ENCODE results near the gene ERN1.

DNA sequence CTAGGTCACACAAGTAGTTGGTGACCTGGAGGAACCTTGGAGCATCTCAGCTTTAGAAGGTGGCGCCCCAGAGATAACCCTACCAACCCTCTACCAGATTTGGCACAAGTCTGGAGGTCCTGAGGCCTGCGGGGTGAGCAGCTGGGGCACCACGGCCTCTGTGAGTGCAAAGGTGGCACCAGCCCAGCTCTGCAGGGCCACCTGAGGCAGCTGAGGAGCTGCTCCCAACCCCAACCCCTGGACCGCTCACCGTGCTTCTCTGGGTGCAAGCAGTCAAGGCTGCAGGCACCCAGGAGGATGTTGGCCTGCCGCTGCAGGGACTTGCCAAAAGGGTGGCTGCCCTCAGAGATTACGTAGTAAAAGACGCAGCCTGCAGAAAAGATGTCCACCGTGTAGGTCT is 81.1 kb downstream of the ERN1 start:
- TF ChIP-seq EZH2 (IDR thresholded peaks at IDR 0.05; ENCODE audit: low read depth, low read length, severe bottlenecking) (no peak), ZNF274 (IDR thresholded peaks at IDR 0.05; ENCODE audit: borderline replicate concordance, extremely low read depth, low read length) (no peak)
- TF ChIP-seq, protein P1, sequence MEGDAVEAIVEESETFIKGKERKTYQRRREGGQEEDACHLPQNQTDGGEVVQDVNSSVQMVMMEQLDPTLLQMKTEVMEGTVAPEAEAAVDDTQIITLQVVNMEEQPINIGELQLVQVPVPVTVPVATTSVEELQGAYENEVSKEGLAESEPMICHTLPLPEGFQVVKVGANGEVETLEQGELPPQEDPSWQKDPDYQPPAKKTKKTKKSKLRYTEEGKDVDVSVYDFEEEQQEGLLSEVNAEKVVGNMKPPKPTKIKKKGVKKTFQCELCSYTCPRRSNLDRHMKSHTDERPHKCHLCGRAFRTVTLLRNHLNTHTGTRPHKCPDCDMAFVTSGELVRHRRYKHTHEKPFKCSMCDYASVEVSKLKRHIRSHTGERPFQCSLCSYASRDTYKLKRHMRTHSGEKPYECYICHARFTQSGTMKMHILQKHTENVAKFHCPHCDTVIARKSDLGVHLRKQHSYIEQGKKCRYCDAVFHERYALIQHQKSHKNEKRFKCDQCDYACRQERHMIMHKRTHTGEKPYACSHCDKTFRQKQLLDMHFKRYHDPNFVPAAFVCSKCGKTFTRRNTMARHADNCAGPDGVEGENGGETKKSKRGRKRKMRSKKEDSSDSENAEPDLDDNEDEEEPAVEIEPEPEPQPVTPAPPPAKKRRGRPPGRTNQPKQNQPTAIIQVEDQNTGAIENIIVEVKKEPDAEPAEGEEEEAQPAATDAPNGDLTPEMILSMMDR (IDR thresholded peaks at IDR 0.05; ENCODE audit: control extremely low read depth in 1 of 3, insufficient read depth in 1 of 3, low read depth in 1 of 3, low read length in 3 of 3): no peak
